ENCODE data around the gene HEPACAM2.

Gene HEPACAM2

DNA sequence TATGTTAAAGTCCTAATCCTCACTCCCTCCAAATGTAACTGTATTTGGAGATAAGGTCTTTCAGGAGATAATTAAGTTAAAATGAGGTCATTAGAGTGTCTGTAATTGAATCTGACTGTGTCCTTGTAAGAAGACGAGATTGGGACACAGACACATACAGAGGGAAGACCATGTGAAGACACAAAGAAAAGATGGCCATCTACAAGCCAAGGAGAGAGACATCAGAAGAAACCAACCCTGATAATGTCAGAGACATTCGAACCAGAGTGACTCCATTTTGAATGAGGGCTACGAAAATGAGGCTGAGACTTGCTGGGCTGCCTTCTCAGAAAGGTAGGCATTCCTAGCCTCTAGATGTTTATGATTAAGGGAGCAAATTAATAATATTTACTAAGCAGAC lies 77.5 kb downstream of the HEPACAM2 start:
- Histone ChIP-seq H3K27me3 (ENCODE audit: control insufficient read depth in 1 of 2, insufficient read depth in 1 of 2, low read length in 2 of 2) (peaks cover 0 to 5% of the 10 kb centered on the region in 2 experiments), H3K9me3 (ENCODE audit: control insufficient read depth, low read length) (no peaks in the 10 kb centered on the region), H4K91ac (ENCODE audit: low read length) (no peak overlapping the region), H3K18ac (ENCODE audit: low read depth in 1 of 2, low read length in 2 of 2) (no peak overlapping the region), H3K14ac (ENCODE audit: low read length in 2 of 2) (no peak overlapping the region), H4K8ac (ENCODE audit: low read length) (no peak overlapping the region), H3K36me3 (ENCODE audit: control insufficient read depth in 1 of 2, insufficient read depth in 2 of 2, low read depth in 1 of 2, low read length in 2 of 2) (peaks cover 3 to 22% of the 10 kb centered on the region in 2 experiments), H2AFZ (ENCODE audit: low read depth, low read length) (no peak overlapping the region), H3K9ac (ENCODE audit: low read length) (peak overlapping the region; percentile 96), H3K4ac (ENCODE audit: low read depth in 1 of 2, low read length in 2 of 2) (no peak overlapping the region), H2BK120ac (ENCODE audit: low read depth, low read length) (no peak overlapping the region), H2BK5ac (ENCODE audit: low read depth, low read length, poor library complexity, severe bottlenecking) (no peak overlapping the region), H3K4me3 (ENCODE audit: insufficient read depth in 1 of 2, low read depth in 1 of 2, low read length in 2 of 2) (peak overlapping the region in 1 of 2 experiments; percentile 90), H2BK15ac (ENCODE audit: low read depth, poor library complexity, severe bottlenecking) (no peak overlapping the region), H3K27ac (ENCODE audit: low read length, poor library complexity, severe bottlenecking) (no peak overlapping the region), H2BK12ac (ENCODE audit: low read length in 2 of 2) (no peak overlapping the region), H2AK5ac (ENCODE audit: low read length, severe bottlenecking) (no peak overlapping the region), H3K23ac (ENCODE audit: low read length in 2 of 2) (no peak overlapping the region), H3K79me1 (replicated peaks; ENCODE audit: low read length, poor library complexity, severe bottlenecking) (peaks cover 2% of the 10 kb centered on the region), H3K4me2 (ENCODE audit: low read length, poor library complexity, severe bottlenecking) (no peak overlapping the region), H3K4me1 (ENCODE audit: control insufficient read depth, insufficient read depth, low read depth, low read length) (no peaks in the 10 kb centered on the region)
- DNase-seq, result no peak
- 82% methylated on average over 3 of the region's 3 CpGs for WGBS

DNA sequence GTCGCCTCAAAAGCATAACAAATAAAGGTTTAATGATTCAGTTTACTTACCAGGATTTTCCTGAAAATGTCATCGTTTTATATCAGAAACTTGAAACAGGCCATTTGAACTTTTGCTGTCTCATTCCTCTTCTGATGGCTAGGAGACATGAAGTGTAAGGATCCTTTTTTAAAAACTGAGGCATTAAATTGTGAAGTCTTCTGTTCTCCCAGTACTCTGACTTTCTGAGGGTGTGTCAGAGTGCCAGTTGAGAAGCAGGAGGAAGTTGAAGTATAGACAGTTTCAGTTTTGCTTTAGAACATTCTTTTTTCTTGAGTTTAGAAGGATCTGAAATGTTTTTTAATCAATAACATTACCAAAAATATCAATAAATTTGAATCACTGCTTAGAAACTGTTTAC lies 78.1 kb downstream of the HEPACAM2 start, which contains the start of gene SAMD9L:
SAMD9L (minus strand) TSS at position 242 of the 400 bp plus-strand sequence. CDS start 12,414 bp downstream, outside the sequence.
- Histone ChIP-seq H4K91ac (ENCODE audit: low read length) (no peak within 1 kb of the TSS), H3K79me1 (replicated peaks; ENCODE audit: low read length, poor library complexity, severe bottlenecking) (peaks cover 2% of the 10 kb centered on the region), H3K18ac (ENCODE audit: low read depth in 1 of 2, low read length in 2 of 2) (no peak within 1 kb of the TSS), H3K4ac (ENCODE audit: low read depth in 1 of 2, low read length in 2 of 2) (no peak within 1 kb of the TSS), H3K9me3 (ENCODE audit: control insufficient read depth, low read length) (no peaks in the 10 kb centered on the region), H2AFZ (ENCODE audit: low read depth, low read length) (no peak within 1 kb of the TSS), H4K8ac (ENCODE audit: low read length) (no peak within 1 kb of the TSS), H3K27me3 (ENCODE audit: control insufficient read depth in 1 of 2, insufficient read depth in 1 of 2, low read length in 2 of 2) (peaks cover 0 to 5% of the 10 kb centered on the region in 2 experiments), H3K9ac (ENCODE audit: low read length) (peak within 1 kb of the TSS; percentile 96), H2BK5ac (ENCODE audit: low read depth, low read length, poor library complexity, severe bottlenecking) (no peak within 1 kb of the TSS), H3K27ac (ENCODE audit: low read length, poor library complexity, severe bottlenecking) (no peak within 1 kb of the TSS), H3K4me3 (ENCODE audit: insufficient read depth in 1 of 2, low read depth in 1 of 2, low read length in 2 of 2) (peak within 1 kb of the TSS in 1 of 2 experiments; percentile 90), H2BK120ac (ENCODE audit: low read depth, low read length) (no peak within 1 kb of the TSS), H2BK12ac (ENCODE audit: low read length in 2 of 2) (no peak within 1 kb of the TSS), H3K14ac (ENCODE audit: low read length in 2 of 2) (no peak within 1 kb of the TSS), H2BK15ac (ENCODE audit: low read depth, poor library complexity, severe bottlenecking) (no peak within 1 kb of the TSS), H3K4me1 (ENCODE audit: control insufficient read depth, insufficient read depth, low read depth, low read length) (no peaks in the 10 kb centered on the region), H3K4me2 (ENCODE audit: low read length, poor library complexity, severe bottlenecking) (peak within 1 kb of the TSS; percentile 35), H2AK5ac (ENCODE audit: low read length, severe bottlenecking) (no peak within 1 kb of the TSS), H3K23ac (ENCODE audit: low read length in 2 of 2) (no peak within 1 kb of the TSS), H3K36me3 (ENCODE audit: control insufficient read depth in 1 of 2, insufficient read depth in 2 of 2, low read depth in 1 of 2, low read length in 2 of 2) (peaks cover 3 to 28% of the 10 kb centered on the region in 2 experiments)
- peak; percentile 30 for DNase-seq
- 82% methylated on average over 2 of the region's 2 CpGs for WGBS

GRCh38 chr7:93147363-93147762 lies 78.9 kb downstream of the HEPACAM2 start:
- H3K9ac ChIP-seq (ENCODE audit: low read length), result peak overlapping the region; percentile 96

GRCh38 chr7:93146472-93147141 lies 79.7 kb downstream of the HEPACAM2 start:
- WGBS, result 89% methylated on average over 4 of the region's 5 CpGs

More at GRCh38 chr7:93147363-93147762, 78.9 kb downstream of the HEPACAM2 start:
- no peaks in the 10 kb centered on the region for H3K9me3 ChIP-seq (ENCODE audit: control insufficient read depth, low read length)
- H3K18ac ChIP-seq (ENCODE audit: low read depth in 1 of 2, low read length in 2 of 2), result no peak overlapping the region
- no peak overlapping the region for H3K4ac ChIP-seq (ENCODE audit: low read depth in 1 of 2, low read length in 2 of 2)
- no peak overlapping the region for H2BK120ac ChIP-seq (ENCODE audit: low read depth, low read length)
- H3K4me3 ChIP-seq (ENCODE audit: insufficient read depth in 1 of 2, low read depth in 1 of 2, low read length in 2 of 2), result peak overlapping the region in 1 of 2 experiments; percentile 90
- H3K27ac ChIP-seq (ENCODE audit: low read length, poor library complexity, severe bottlenecking), result no peak overlapping the region
- peak; percentile 57 for DNase-seq
- no peak overlapping the region for H2BK5ac ChIP-seq (ENCODE audit: low read depth, low read length, poor library complexity, severe bottlenecking)
- H4K8ac ChIP-seq (ENCODE audit: low read length), result no peak overlapping the region
- no peak overlapping the region for H4K91ac ChIP-seq (ENCODE audit: low read length)
- peak overlapping the region; percentile 5 for H3K4me2 ChIP-seq (ENCODE audit: low read length, poor library complexity, severe bottlenecking)
- H3K4me1 ChIP-seq (ENCODE audit: control insufficient read depth, insufficient read depth, low read depth, low read length), result no peaks in the 10 kb centered on the region
- no peak overlapping the region for H3K14ac ChIP-seq (ENCODE audit: low read length in 2 of 2)
- no peak overlapping the region for H2BK15ac ChIP-seq (ENCODE audit: low read depth, poor library complexity, severe bottlenecking)
- H3K27me3 ChIP-seq (ENCODE audit: control insufficient read depth in 1 of 2, insufficient read depth in 1 of 2, low read length in 2 of 2), result peaks cover 0 to 5% of the 10 kb centered on the region in 2 experiments
- H3K23ac ChIP-seq (ENCODE audit: low read length in 2 of 2), result no peak overlapping the region
- H3K36me3 ChIP-seq (ENCODE audit: control insufficient read depth in 1 of 2, insufficient read depth in 2 of 2, low read depth in 1 of 2, low read length in 2 of 2), result peaks cover 3 to 36% of the 10 kb centered on the region in 2 experiments
- H2BK12ac ChIP-seq (ENCODE audit: low read length in 2 of 2), result no peak overlapping the region
- H3K79me1 ChIP-seq (replicated peaks; ENCODE audit: low read length, poor library complexity, severe bottlenecking), result peaks cover 2% of the 10 kb centered on the region
- 57% methylated on average over 2 of the region's 3 CpGs for WGBS
- no peak overlapping the region for H2AK5ac ChIP-seq (ENCODE audit: low read length, severe bottlenecking)
- H2AFZ ChIP-seq (ENCODE audit: low read depth, low read length), result no peak overlapping the region

More at GRCh38 chr7:93146472-93147141, 79.7 kb downstream of the HEPACAM2 start:
- Histone ChIP-seq H3K27ac (ENCODE audit: low read length, poor library complexity, severe bottlenecking) (no peak overlapping the region), H2AK5ac (ENCODE audit: low read length, severe bottlenecking) (no peak overlapping the region), H3K79me1 (replicated peaks; ENCODE audit: low read length, poor library complexity, severe bottlenecking) (peaks cover 2% of the 10 kb centered on the region), H3K4me1 (ENCODE audit: control insufficient read depth, insufficient read depth, low read depth, low read length) (no peaks in the 10 kb centered on the region), H2BK15ac (ENCODE audit: low read depth, poor library complexity, severe bottlenecking) (no peak overlapping the region), H3K27me3 (ENCODE audit: control insufficient read depth in 1 of 2, insufficient read depth in 1 of 2, low read length in 2 of 2) (peaks cover 0 to 5% of the 10 kb centered on the region in 2 experiments), H3K4me3 (ENCODE audit: insufficient read depth in 1 of 2, low read depth in 1 of 2, low read length in 2 of 2) (peak overlapping the region in 1 of 2 experiments; percentile 90), H3K4me2 (ENCODE audit: low read length, poor library complexity, severe bottlenecking) (no peak overlapping the region), H2BK12ac (ENCODE audit: low read length in 2 of 2) (no peak overlapping the region), H2AFZ (ENCODE audit: low read depth, low read length) (no peak overlapping the region), H3K9ac (ENCODE audit: low read length) (peak overlapping the region; percentile 96), H3K4ac (ENCODE audit: low read depth in 1 of 2, low read length in 2 of 2) (no peak overlapping the region), H4K91ac (ENCODE audit: low read length) (no peak overlapping the region), H2BK120ac (ENCODE audit: low read depth, low read length) (no peak overlapping the region), H3K36me3 (ENCODE audit: control insufficient read depth in 1 of 2, insufficient read depth in 2 of 2, low read depth in 1 of 2, low read length in 2 of 2) (peaks cover 3 to 43% of the 10 kb centered on the region in 2 experiments), H2BK5ac (ENCODE audit: low read depth, low read length, poor library complexity, severe bottlenecking) (no peak overlapping the region), H3K18ac (ENCODE audit: low read depth in 1 of 2, low read length in 2 of 2) (no peak overlapping the region), H3K14ac (ENCODE audit: low read length in 2 of 2) (no peak overlapping the region), H3K23ac (ENCODE audit: low read length in 2 of 2) (no peak overlapping the region), H4K8ac (ENCODE audit: low read length) (no peak overlapping the region), H3K9me3 (ENCODE audit: control insufficient read depth, low read length) (no peaks in the 10 kb centered on the region)
- no peak for DNase-seq

All from mesenchymal stem cell (in vitro differentiated cells and primary cell).